NCI-H128 (cell line): ENCODE results near the gene IL32.
"Not testable (repeated sequence)": the region's sequence is repeated elsewhere in the genome, so short reads cannot be mapped to it uniquely, and the experiment has no call there.

ENCODE experiments used
- DNase-seq: peaks from one replicate; lab custom pipeline; 2025; ENCODE audit not compliant: unreplicated experiment; lab: John Stamatoyannopoulos, UW

The IL32 gene

DNA sequence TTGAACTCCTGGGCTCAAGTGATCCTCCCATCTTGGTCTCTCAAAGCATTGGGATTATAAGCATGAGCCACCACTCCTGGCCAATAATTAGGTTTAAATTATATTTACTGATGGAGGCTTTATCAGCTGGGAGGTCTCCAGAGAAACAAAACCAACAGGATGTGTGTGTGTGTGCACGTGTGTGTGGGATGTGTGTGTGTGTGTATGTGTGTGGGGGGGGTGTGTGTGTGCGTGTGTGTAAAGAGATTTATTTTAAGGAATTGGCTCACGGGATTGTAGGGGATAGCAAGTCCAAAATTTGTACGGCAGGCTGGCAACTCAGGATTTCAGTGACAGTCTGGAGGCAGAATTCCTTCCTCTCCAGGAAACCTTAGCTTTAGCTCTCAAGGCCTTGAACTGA, 14.4 kb upstream of the IL32 start:
- no peak for DNase-seq

DNA sequence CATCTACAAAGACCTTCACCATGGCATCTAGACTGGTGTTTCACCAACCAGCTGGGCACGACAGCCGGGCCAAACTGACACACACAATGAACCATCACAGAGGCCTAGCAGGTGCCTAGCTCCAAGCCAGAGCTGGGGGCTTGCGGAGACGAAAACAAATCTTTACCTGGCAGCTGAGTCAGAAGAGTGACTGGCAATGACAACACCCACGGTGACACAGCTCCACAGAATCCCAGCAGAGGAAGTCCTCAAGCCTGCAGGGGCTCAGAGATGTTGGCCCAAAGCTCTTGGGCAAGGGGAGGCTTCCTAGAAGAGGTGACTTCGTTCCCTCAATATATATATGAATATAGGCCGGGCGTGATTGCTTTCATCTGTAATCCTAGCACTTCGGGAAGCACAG, 13.9 kb upstream of the IL32 start:
- DNase-seq: no peak

DNA sequence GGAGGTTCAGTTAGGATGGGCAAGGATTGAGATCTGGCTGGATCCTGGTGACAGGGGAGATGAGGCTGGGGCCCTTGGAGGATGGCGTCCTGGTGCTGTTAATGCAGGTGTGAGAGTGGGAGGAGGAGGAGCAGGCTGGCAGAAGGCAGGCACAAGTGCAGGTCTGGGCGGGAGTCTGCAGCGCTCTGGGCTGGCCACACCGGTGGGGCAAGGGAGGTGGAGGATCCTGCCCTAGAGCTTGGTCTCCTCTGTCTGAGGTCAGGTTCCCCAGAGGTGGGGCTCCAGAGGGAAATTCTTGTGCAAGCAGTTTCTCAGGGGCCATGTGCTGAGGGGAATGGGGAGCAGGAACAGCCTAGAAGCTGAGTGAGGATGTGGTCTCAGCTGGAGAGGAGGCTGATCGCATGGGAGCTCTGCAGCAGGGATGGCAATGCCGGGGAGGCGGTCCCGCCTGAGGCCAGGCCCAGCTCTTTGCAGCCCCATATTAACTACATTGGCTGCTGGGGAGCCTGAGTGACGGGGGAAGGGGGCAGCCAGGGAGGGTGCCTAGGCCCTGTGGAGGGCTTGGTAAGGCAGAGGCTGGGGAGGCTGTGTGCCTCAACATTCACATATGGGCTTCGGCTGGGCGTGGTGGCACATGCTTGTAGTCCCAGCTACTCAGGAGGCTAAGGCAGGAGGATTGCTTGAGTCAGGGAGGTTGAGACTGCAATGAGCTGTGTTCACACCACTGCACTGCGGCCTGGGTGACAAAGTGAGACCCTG, 12.7 kb upstream of the IL32 start:
- DNase-seq: not testable (repeated sequence)

DNA sequence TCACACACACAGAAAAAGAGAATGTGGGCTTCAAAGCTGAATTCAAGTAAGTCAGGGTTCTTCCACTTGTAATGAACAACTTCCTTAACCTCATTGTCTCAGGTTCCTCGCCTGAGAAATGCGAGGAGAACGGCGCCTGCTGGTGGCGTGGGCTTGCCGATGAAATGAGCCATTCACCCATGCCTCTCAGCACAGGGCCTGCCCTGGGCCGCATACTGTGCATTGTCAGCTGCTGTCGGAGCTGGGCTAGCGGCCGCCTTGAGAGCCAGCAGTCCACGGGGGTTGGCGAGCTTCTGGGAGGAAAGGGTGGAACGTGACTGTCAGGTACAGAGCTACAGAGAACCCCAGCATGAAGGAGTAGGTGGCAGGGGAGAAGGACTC, 12.1 kb upstream of the IL32 start:
- DNase-seq: not testable (repeated sequence)

DNA sequence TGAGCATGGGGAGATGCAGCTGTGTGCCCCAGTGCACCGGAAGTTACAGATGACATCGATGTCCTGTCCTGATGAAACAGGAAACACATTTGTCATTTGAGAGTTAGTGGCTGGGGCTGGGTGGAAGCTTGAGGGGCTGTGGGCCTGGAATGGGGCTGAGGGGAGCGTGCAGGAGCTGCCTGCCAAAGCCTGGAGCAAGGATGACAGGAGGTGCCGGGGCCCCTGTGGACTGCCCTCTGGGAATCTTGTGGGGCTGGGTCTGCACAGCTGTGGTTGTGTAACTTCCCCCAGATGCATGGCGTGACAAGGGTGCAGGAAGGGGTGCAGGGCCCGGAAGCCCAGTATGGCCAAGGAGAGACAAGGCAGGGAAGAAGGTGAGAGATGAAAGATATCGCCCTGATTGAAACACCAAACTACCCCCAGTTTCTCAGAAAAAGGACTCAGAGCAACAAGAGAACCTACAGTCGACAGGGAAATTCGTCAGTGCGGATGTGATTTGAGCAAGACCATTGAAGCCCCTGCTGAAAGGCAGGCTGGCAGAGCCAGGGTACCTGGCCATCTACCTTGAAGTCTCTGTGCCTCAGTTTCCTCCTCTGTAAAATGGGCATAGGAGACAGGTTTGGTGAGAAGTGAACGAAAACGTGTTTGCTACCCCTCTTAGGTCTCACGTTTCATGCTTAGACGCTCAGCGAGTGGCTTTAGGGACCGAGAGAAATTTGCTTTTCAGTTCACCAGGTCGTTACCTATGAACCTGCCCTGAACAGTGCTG, 10.3 kb upstream of the IL32 start:
- DNase-seq: no peak

DNA sequence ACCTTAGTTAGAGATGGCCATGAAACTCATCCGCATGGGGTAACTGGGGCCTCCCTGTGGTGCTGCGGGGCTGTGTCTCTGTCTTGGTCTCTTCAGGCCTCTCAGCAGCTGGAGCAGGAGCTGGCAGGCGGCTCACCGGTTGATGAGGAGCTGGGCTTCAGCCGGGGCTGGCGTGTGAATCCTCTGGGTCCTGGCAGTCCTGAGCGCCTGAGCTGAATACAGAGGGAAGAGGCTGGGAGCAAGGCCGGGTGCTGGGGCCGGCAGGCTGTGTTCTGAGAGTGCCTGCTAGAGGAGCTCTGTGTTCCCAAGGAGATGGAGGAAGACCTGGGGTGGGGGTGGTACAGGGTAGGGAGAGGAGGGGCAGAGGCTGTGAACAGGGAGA, 9.7 kb upstream of the IL32 start:
- not testable (repeated sequence) for DNase-seq

DNA sequence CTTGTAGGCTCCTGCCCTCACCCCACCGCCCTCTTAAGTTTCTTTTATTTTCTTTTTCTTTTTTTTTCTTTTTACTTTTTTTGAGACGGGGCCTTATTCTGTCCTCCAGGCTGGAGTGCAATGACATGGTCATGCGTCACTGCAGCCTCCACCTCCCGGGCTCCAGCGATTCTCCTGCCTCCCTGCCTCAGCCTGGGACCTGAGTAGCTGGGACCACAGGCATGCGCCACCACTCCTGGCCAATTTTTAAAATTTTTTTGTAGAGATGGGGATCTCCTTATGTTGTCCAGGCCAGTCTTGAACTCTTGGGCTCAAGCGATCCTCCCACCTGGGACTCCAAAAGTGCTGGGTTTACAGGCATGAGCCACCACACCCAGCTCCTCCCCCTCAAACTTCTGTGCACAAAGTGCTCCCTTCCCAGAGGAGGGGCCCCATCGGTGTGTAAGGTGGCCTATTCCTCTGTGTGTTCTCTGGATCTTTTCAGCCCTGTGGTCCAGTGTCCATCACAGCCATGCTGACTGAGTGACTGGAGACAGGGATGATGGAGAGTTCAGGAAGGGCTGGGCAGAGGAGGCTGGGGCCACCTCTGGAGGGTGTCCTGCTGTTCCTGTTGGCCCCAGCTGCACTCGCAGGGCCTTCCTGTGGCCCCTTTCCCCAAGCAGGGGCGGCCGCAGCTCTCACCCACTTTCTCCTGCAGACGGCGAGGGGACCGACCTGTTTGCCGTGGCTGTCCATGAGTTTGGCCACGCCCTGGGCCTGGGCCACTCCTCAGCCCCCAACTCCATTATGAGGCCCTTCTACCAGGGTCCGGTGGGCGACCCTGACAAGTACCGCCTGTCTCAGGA, 8.9 kb upstream of the IL32 start:
- no peak for DNase-seq

DNA sequence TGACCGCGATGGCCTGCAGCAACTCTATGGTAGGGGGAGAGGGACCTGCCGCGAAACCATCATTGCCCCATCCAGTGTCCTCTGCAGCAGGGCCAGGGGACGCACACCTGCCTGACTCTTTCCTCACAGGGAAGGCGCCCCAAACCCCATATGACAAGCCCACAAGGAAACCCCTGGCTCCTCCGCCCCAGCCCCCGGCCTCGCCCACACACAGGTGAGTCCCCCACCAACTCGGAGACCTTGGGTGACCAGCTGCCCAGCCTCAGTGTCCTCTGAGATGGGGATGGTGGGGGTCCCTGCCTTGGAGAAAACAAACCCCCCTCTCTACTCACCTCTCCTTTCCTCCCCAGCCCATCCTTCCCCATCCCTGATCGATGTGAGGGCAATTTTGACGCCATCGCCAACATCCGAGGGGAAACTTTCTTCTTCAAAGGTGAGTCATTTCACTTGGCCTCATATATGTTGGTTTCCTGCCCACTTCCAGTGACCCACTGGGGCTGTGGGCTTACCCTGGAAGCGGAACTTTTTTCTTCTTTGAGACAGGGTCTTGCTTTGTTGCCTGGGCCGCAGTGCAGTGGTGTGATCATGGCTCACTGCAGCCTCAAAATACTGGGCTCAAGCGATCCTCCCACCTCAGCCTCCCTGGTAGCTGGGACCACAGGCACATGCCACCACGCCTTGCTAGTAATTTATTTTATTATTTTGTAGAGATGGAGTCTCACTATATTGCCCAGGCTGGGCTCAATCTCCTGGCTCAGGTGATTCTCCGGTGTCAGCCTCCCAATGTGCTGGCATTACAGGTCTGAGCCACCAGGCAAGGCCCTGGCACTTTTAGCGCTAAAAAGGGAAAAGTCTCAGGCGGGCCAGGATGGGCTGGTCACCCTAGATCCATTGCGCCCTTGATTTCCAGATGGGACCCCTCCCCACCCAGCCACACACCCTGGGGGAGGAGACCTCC, 8.0 kb upstream of the IL32 start:
- no peak for DNase-seq

DNA sequence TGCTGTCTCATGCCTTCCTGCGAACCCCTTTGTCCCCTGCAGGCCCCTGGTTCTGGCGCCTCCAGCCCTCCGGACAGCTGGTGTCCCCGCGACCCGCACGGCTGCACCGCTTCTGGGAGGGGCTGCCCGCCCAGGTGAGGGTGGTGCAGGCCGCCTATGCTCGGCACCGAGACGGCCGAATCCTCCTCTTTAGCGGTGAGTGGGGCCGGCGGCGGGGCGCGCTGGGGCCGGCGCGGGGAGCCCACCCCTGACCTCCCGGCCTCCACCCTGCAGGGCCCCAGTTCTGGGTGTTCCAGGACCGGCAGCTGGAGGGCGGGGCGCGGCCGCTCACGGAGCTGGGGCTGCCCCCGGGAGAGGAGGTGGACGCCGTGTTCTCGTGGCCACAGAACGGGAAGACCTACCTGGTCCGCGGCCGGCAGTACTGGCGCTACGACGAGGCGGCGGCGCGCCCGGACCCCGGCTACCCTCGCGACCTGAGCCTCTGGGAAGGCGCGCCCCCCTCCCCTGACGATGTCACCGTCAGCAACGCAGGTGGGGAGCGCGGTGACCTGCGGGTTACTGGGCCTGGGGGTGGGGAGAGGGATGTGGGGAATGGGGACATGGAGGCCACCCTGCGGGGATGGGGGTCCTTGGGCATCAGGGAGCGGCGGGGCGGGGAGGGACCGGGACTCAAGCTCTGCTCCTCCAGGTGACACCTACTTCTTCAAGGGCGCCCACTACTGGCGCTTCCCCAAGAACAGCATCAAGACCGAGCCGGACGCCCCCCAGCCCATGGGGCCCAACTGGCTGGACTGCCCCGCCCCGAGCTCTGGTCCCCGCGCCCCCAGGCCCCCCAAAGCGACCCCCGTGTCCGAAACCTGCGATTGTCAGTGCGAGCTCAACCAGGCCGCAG, 7.1 kb upstream of the IL32 start:
- DNase-seq: no peak

DNA sequence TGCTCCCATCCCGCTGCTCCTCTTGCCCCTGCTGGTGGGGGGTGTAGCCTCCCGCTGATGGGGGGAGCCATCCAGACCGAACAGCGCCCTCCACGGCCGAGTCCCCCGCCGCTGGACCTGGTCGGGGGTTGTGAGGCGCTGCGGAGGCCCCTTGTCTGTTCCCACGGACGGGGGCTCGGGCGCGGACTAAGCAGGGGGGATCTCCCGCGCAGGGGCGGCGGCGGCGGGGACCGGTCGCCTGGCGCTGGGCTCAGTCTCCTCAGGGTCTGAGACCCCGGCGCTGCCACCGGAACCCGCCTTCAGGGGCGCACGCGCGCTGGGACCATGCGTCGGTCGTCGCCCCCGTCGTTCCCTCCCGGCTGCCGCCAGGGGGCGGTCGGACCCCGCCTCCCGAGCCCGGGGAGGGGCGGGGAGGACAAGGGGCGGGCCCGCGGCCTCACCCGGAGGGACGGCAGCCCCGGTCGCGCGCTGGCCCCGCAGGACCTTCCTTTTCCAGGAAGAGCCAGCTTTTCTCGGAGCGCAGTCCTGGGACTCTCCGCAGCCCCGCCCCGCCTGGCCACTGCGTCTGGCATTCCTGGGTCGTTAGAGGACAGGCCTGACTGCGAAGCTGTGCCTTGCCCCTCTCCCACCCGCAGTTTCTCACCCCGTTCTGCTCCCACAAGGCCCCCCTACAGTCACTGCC, 6.3 kb upstream of the IL32 start:
- DNase-seq: peak; percentile 32

DNA sequence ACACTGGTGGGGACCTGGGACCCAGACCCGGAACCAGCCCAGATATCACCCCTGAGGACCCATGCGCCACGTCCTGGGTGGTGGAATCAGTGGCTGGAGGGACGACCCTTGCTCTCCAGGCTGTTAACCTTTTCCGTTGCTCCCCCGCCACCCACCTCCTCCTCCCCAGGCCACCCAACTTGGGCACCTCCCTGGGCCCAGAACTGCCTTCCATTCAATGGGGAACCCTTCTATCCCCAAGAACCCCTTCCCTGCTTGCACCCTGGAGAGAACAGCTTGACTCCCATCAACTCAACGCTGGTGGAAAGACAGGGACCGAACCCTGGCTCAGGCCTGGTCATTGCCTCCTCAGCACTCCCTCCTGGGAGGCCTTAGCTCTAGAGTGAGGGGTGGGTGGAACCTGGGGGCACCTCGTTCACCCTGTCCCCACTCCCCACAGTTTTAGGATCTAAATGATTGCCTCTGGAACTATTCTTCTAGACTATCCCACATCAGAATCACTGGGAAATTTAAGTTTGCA, 5.7 kb upstream of the IL32 start:
- DNase-seq: no peak

DNA sequence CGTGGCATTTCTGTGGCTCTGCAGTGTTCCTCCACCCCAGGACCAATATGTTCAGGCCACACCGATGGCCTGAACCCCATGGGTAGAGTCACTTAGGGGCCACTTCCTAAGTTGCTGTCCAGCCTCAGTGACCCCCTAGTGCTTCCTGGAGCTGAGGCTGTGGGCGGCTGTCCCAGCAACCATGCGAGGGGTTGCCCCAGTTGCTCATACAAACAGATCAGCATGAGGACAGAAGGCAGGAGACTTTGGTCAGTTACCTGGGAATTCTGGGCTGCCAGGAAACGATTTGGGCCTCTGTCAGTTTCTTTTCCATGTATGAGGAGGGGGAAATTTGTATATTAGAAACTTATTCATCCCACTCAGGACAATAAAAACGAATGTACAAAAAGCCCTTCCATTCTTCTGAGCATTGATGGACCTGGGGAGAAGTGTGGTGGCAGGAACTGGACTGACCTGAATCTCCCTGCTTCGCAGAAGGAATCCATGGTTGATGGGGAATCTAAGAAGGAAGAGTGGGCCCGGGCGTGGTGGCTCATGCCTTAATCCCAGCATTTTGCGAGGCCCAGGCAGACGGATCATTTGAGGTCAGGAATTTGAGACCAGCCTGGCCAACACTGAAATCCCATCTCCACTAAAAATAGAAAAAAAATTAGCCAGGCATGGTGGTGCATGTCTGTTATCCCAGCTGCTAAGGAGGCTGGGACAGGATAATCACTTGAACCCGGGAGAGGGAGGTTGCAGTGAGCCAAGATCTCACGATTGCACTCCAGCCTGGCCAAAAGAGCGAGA, 4.9 kb upstream of the IL32 start:
- DNase-seq: no peak

DNA sequence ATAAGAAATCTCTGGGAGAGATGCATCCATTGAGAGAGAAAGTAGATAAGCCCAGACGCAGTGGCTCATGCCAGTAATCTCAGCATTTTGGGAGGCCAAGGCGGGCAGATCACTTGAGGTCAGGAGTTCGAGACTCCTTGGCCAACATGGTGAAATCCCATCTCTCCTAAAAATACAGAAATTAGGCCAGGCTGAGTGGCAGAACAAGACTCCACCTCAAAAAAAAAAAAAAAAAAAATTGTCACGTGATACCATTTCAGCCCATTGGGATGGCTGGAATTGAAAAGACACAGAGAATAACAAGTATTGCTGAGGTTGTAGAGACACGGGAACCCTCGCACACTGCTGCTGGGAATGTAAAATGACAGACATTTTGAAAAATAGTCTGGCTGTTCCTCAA, 2.9 kb upstream of the IL32 start:
- DNase-seq: no peak

DNA sequence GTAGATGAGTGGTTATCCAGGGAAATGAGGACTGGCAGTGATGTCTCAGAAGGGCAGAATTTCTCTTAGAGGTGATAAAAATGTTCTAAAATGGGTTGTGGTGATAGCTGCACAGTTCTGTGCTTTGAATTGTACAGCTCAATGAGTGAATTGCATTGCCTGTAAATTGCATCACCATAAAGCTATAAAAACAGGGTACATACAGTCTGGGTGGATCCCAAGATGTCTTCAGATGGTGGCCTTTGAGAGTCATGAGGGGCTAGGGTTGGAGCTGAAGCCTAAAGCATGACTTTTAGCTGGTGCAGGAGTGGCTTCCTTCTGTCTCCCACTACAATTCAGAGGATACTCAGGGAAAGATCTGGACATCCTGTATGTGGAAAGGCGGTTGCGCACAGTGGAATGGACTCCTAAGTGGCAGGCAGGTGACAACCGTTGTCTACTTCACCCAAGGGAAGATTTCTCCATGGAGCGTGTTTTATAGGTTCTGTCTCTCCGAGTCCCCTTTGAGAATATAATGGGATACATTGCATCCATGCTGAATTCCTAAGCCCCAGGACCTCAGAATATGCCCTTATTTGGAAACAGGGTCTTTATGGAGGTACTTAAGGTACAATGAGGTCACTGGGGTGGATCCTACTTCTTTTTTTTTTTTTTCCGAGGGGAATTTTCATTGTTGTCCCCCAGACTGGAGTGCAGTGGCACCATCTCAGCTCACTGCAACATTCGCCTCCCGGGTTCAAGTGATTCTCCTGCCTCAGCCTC, 1.6 kb upstream of the IL32 start:
- DNase-seq: no peak

DNA sequence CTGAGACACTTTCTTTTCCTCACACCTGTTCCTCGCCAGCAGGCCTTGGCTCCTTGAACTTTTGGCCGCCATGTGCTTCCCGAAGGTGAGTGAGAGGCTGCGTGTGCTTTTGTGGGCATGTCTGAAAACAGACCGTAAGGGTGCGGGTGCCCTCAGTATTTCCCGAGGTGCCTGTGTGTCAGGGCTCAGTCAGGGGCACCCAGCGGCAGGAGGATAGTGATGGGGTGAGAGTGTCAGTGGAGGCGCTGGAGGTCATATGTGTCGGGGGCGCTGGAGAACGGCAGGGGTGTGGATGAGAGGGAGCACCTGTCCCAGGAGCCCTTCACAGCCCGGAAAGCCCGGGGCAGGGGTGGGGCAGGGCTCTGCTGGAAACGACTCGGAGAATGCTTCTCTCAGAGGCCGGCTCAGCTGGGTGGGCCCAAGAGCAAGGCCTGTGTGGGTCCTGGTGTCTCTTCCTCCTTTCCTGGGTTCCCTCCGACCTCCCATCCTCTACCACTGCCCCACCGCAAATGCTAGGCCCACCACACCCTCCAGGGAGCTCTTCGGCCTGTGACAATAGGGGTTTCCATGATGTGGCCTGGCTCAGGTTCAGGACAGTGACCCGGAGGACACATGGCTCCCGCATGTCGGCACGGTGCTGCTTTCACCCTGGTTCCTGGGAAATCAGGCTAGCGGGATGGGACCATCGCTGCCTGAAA, 451 bp downstream of the IL32 start:
- DNase-seq: no peak

DNA sequence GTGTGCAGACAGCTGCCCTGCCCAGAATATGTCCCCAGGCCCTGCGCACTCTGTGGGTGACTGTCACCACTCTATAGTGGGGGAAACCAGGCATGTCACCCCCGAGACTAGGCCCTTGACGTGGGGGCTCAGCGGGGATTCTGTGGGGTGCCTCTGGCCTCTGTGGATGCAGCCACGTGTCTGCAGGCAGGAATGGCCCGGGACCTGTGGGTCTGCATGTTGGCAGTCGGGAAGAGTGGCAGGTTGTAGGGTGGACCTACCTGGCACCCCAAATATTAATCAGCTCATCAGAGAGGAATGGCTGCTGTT, 954 bp downstream of the IL32 start:
- no peak for DNase-seq

DNA sequence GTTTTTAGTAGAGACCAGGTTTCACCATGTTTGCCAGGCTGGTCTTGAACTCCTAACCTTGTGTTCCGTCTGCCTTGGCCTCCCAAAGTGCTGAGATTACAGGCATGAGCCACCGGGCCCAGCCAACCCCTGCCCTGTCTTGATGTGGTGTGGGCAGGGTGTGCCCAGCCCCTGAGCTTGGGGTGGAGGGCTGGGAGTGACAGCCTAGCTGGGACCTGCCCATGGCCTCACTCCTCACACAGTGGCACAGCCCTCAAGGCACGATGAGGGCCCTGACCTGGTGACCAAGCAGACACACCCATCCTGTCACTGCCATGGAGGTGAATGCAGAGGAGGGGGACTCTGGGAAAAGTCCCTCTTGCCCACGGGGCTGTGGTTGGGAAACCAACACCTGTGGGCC, 3.0 kb downstream of the IL32 start:
- DNase-seq: no peak
